Hepatocyte (in vitro differentiated cells): ENCODE measurements around the gene RELL1.

Experiments
- EZH2phosphoT487 ChIP-seq: fragments of 200-600 bp; sonication (generic); IDR thresholded peaks from one replicate; pipeline ENCODE4 v1.6.1; 2018; ENCODE audit warnings: antibody characterized with exemption, mild to moderate bottlenecking, low read depth, moderate library complexity; ENCODE audit not compliant: unreplicated experiment, severe bottlenecking
- TF ChIP-seq, protein P1 (sequence below): fragments of 200-600 bp; sonication (generic); IDR thresholded peaks from 2 replicates; pipeline ENCODE4 v1.5.1; 2016; ENCODE audit warnings: antibody characterized with exemption, mild to moderate bottlenecking; ENCODE audit not compliant: poor library complexity

DNA sequence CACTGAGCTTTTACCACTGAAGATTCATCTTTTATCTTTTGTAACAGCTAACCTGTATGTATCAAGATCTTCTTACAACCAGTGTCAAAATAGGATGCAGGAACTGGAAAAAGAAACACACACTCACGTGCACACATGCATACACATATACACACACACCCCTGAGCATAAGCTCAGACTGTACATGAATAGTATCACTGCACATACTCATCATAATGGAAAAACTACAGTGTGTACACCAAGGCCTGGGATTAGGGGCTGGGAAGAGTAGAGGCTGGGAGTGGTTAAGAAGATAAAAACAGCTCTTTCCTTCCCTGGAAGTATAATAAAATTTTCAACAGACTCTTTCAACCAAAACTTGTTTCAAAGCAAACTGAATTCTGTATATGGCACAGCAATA is 73.4 kb downstream of the RELL1 start:
- TF ChIP-seq, protein P1, sequence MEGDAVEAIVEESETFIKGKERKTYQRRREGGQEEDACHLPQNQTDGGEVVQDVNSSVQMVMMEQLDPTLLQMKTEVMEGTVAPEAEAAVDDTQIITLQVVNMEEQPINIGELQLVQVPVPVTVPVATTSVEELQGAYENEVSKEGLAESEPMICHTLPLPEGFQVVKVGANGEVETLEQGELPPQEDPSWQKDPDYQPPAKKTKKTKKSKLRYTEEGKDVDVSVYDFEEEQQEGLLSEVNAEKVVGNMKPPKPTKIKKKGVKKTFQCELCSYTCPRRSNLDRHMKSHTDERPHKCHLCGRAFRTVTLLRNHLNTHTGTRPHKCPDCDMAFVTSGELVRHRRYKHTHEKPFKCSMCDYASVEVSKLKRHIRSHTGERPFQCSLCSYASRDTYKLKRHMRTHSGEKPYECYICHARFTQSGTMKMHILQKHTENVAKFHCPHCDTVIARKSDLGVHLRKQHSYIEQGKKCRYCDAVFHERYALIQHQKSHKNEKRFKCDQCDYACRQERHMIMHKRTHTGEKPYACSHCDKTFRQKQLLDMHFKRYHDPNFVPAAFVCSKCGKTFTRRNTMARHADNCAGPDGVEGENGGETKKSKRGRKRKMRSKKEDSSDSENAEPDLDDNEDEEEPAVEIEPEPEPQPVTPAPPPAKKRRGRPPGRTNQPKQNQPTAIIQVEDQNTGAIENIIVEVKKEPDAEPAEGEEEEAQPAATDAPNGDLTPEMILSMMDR: no peak
- no peak for TF ChIP-seq EZH2phosphoT487
